Measurements from ENCODE around the gene KLF14. TPM values are rescaled to one million over a fixed set of nuclear protein-coding genes. Genes with fewer than 3 reads are reported as not detected.
A peak's percentile ranks its signal among the peaks of the same experiment; 100 is the strongest.

KLF14 gene
- total RNA-seq, 2 donors from 2014 or later: 0.57 TPM; not detected in 1

DNA sequence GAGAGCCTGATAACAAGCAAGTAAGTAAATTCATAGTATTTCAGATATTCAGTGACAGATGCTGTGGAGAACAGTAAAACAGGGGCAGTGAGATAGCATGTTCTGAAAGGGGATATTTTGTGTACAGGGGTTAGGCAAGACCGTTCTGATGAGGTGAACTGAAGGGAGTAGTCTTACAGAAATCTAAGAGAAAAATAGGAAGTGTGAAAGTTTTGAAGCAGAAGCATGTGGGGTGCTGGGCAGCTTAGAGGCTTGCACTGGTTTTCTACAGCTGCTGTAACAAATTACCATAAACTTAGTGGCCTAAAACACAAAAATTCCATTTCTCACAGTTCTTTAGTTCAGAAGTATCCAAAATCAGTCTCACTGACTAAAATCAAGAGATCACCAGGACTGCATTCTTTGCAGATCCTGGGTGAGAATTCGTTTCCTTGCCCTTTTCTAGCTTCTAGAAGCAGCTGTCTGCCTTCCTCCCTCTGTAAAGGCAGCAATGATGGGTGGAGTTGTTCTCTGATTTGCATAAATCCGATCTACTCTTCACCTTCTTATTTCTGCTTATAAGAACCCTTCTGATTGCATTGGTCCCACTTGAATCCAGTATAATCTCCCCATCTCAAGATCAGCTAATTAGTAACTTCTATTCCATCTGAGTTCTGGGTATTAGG is 7.5 kb upstream of the KLF14 start:
- Histone ChIP-seq H3K27ac (no peak overlapping the region), H3K4me3 (no peak overlapping the region), H3K27me3 (replicated peaks; ENCODE audit: insufficient read depth) (no peaks in the 10 kb centered on the region), H3K9me3 (no peaks in the 10 kb centered on the region), H3K36me3 (no peaks in the 10 kb centered on the region), H3K4me1 (replicated peaks) (no peaks in the 10 kb centered on the region)
- DNase-seq (ENCODE audit: low spot score): no peak
- intact Hi-C loops (cut with DNase I): no loop called here
- WGBS: 29% methylated on average over 3 of the region's 3 CpGs
- no peak for TF ChIP-seq POLR2A (IDR thresholded peaks at IDR 0.05)
- TF ChIP-seq POLR2AphosphoS5 (IDR thresholded peaks at IDR 0.05): no peak
- TF ChIP-seq, protein P1, sequence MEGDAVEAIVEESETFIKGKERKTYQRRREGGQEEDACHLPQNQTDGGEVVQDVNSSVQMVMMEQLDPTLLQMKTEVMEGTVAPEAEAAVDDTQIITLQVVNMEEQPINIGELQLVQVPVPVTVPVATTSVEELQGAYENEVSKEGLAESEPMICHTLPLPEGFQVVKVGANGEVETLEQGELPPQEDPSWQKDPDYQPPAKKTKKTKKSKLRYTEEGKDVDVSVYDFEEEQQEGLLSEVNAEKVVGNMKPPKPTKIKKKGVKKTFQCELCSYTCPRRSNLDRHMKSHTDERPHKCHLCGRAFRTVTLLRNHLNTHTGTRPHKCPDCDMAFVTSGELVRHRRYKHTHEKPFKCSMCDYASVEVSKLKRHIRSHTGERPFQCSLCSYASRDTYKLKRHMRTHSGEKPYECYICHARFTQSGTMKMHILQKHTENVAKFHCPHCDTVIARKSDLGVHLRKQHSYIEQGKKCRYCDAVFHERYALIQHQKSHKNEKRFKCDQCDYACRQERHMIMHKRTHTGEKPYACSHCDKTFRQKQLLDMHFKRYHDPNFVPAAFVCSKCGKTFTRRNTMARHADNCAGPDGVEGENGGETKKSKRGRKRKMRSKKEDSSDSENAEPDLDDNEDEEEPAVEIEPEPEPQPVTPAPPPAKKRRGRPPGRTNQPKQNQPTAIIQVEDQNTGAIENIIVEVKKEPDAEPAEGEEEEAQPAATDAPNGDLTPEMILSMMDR (IDR thresholded peaks at IDR 0.05): no peak

DNA sequence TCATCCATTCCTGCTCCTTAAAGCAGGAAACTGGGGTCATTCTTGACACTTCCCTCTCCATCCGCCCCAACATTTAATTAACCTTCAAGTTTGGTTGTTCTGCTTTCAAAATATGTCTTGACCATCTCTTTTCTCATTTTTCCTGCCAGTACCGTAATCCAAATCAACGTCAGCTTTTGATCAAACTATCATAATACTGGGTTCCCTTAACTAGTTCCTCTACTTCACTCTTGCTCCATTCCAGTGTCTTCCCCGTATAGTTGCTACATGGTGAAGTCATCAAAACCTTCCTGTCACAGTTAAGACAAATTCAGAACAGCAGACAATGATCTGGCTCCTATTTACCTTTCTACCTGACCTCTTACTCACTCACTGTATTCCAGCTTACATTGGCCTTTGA is 6.6 kb upstream of the KLF14 start:
- intact Hi-C loops (cut with DNase I): no loop called here
- no peaks in the 10 kb centered on the region for H3K9me3 ChIP-seq
- no peak overlapping the region for H3K27ac ChIP-seq
- no peak overlapping the region for H3K4me3 ChIP-seq
- peaks cover 3% of the 10 kb centered on the region for H3K27me3 ChIP-seq (replicated peaks; ENCODE audit: insufficient read depth)
- DNase-seq (ENCODE audit: low spot score): no peak
- TF ChIP-seq, protein P1 (IDR thresholded peaks at IDR 0.05): no peak
- TF ChIP-seq POLR2AphosphoS5 (IDR thresholded peaks at IDR 0.05) (no peak), POLR2A (IDR thresholded peaks at IDR 0.05) (no peak)
- H3K4me1 ChIP-seq (replicated peaks): no peaks in the 10 kb centered on the region
- WGBS: 72% methylated on average over 4 of the region's 4 CpGs
- no peaks in the 10 kb centered on the region for H3K36me3 ChIP-seq

DNA sequence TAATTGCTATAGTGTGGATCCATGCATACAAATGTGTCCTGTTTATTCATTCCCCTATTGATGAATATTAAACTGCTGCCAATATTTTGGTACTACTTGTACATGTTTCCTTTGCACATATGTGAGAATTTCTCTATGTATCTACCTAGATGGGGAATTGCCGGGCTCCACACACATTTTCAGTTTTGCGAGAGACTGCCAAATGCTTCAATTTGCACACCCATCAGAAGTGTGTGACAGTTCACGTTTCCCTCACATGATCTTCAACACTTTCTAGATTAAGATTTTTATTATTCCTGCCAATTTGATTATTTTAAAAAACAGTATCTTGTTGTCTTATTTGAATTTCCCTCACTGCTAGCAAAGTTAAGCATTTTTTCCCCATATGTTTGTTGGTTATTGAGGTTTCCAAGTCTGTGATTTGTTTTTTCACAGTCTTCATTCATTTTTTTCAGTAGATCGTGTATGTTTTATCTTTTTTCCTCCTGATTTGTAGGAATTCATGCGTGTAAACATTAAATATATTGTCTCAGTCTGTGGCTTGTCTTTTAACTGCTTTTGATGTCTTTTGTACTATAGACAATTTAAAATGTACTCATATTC is 2.4 kb upstream of the KLF14 start:
- H3K27ac ChIP-seq: no peak overlapping the region
- H3K9me3 ChIP-seq: peaks cover 3% of the 10 kb centered on the region
- whole genome bisulfite sequencing: 50% methylated on average over 5 of the region's 5 CpGs
- intact Hi-C loops (cut with DNase I): no loop called here
- no peak overlapping the region for H3K4me3 ChIP-seq
- H3K27me3 ChIP-seq (replicated peaks; ENCODE audit: insufficient read depth): peaks cover 3% of the 10 kb centered on the region
- no peak for TF ChIP-seq POLR2AphosphoS5 (IDR thresholded peaks at IDR 0.05)
- no peaks in the 10 kb centered on the region for H3K4me1 ChIP-seq (replicated peaks)
- no peaks in the 10 kb centered on the region for H3K36me3 ChIP-seq
- no peak for DNase-seq (ENCODE audit: low spot score)

DNA sequence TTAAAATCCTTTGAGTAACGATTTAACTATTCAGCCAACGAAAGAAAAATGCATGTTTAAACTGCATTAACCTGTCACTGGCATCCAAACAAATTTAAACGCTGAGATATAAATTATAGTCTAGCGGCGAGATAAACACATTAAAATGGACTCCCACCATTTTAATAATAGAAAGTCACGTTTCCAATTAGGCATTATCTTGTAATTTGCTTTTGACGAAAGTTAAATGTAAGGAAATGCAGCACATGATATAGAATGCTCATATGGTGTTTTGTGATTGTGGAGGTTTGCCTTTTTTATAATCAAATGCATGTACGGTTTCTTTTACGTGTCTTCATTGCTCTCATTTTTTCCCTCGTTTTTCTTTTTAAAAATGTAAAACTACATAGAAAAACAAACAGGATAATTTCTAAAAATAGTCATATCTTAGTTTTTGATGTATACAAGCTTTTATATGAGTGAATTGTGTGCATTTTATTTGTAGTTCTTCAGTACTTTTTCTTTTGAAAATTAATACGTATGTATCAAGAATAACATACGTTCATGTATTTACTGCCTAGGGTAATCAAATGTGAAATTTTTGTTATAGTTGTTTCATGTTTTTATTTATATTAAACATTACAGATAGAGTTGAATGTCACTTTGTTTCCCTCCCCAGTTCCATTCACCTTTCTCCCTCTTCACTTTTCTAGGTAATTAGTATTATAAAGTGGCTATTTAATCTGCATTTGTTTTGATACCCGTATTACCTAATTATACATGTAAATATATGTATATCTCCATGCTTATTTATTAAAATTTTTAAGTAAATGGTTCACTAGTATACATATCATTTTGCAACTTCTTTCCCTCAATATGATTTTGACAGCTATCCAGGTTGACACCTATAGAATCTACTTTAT is 1.1 kb upstream of the KLF14 start:
- no peak overlapping the region for H3K27ac ChIP-seq
- H3K27me3 ChIP-seq (replicated peaks; ENCODE audit: insufficient read depth): peaks cover 3% of the 10 kb centered on the region
- no peak for DNase-seq (ENCODE audit: low spot score)
- intact Hi-C loops (cut with DNase I): no loop called here
- TF ChIP-seq POLR2A (IDR thresholded peaks at IDR 0.05) (no peak), POLR2AphosphoS5 (IDR thresholded peaks at IDR 0.05) (no peak)
- TF ChIP-seq, protein P1 (IDR thresholded peaks at IDR 0.05): no peak
- H3K9me3 ChIP-seq: peaks cover 3% of the 10 kb centered on the region
- 19% methylated on average over 13 of the region's 13 CpGs for WGBS
- no peaks in the 10 kb centered on the region for H3K4me1 ChIP-seq (replicated peaks)
- H3K36me3 ChIP-seq: no peaks in the 10 kb centered on the region
- H3K4me3 ChIP-seq: peak overlapping the region; percentile 29 to 42
